ENCODE data around the gene CABLES2.

GRCh38 chr20:62401331-62401779 lies 5.7 kb downstream of the CABLES2 start:
- TF ChIP-seq CTCF (IDR thresholded peaks at IDR 0.05): peak; percentile 18; the same call in 1 of the 3 replicates
- no peak for TF ChIP-seq POLR2A (IDR thresholded peaks at IDR 0.05; ENCODE audit: low read length)
- TF ChIP-seq NR3C1 (IDR thresholded peaks at IDR 0.05): no peak
- no peak for TF ChIP-seq EHMT2 (IDR thresholded peaks at IDR 0.05; ENCODE audit: low read depth)
- TF ChIP-seq USF2 (IDR thresholded peaks at IDR 0.05): no peak
- no peak for TF ChIP-seq REST (IDR thresholded peaks at IDR 0.05)
- TF ChIP-seq RAD21 (conservative IDR thresholded peaks at IDR 0.05 in 1 of 2, IDR thresholded peaks at IDR 0.05 in 1 of 2): no peak
- no peak for TF ChIP-seq EHF (CRISPR knock-in tag; IDR thresholded peaks at IDR 0.05)
- TF ChIP-seq ATOH8 (CRISPR knock-in tag; IDR thresholded peaks at IDR 0.05; ENCODE audit: low read depth): no peak
- no peak for TF ChIP-seq CEBPB (IDR thresholded peaks at IDR 0.05)
